ENCODE results near the gene FNDC3B.
A peak's percentile ranks its signal among the peaks of the same experiment; 100 is the strongest.

The FNDC3B gene

GRCh38 chr3:172330413-172330812 is 291.0 kb downstream of the FNDC3B start:
- peaks cover 0 to 44% of the 10 kb centered on the region in 2 experiments; a peak in 2 of 3 replicates for H3K36me3 ChIP-seq (ENCODE audit: control insufficient read depth in 2 of 2, insufficient read depth in 1 of 2, low read length in 2 of 2)
- CTCF ChIA-PET, result interaction anchor here (1.0 to 2.9 kb wide), 3 partner anchors 11 to 131 kb away, joined by 3 to 30 read pairs (median 13); no protein-coding TSS in a partner anchor
- H3K9me3 ChIP-seq (ENCODE audit: control insufficient read depth, insufficient read depth, low read depth, low read length), result no peaks in the 10 kb centered on the region
- TF ChIP-seq ZNF501 (tag by site-specific recombination; IDR thresholded peaks at IDR 0.05) (no peak), ZNF112 (tag by site-specific recombination; IDR thresholded peaks at IDR 0.05) (no peak), ZNF140 (tag by site-specific recombination; IDR thresholded peaks at IDR 0.05) (no peak), ZNF133 (tag by site-specific recombination; IDR thresholded peaks at IDR 0.05) (no peak), PATZ1 (tag by site-specific recombination; IDR thresholded peaks at IDR 0.05) (no peak), ZNF302 (tag by site-specific recombination; IDR thresholded peaks at IDR 0.05; ENCODE audit: low read depth) (no peak), ZBTB8A (tag by site-specific recombination; IDR thresholded peaks at IDR 0.05) (no peak), ZNF211 (tag by site-specific recombination; IDR thresholded peaks at IDR 0.05; ENCODE audit: low read depth) (no peak), ZNF837 (tag by site-specific recombination; IDR thresholded peaks at IDR 0.05) (no peak), ZNF843 (tag by site-specific recombination; IDR thresholded peaks at IDR 0.05) (no peak), ZNF624 (tag by site-specific recombination; IDR thresholded peaks at IDR 0.05) (no peak), ZNF214 (tag by site-specific recombination; IDR thresholded peaks at IDR 0.05; ENCODE audit: borderline replicate concordance) (no peak)
- H3K27ac ChIP-seq (ENCODE audit: extremely low read depth, low read depth, low read length), result no peak overlapping the region
- H3K4me3 ChIP-seq (ENCODE audit: low read depth, low read length), result no peak overlapping the region
- POLR2A ChIA-PET, result no interaction called here
- H3K4me1 ChIP-seq (ENCODE audit: control insufficient read depth, insufficient read depth, low read length), result no peaks in the 10 kb centered on the region

GRCh38 chr3:172332256-172333041 is 293.1 kb downstream of the FNDC3B start:
- Histone ChIP-seq H3K27ac (ENCODE audit: extremely low read depth, low read depth, low read length) (no peak overlapping the region), H3K36me3 (ENCODE audit: control insufficient read depth in 2 of 2, insufficient read depth in 1 of 2, low read length in 2 of 2) (peaks cover 0 to 50% of the 10 kb centered on the region in 2 experiments; a peak in 2 of 3 replicates), H3K4me1 (ENCODE audit: control insufficient read depth, insufficient read depth, low read length) (no peaks in the 10 kb centered on the region), H3K9me3 (ENCODE audit: control insufficient read depth, insufficient read depth, low read depth, low read length) (no peaks in the 10 kb centered on the region), H3K4me3 (ENCODE audit: low read depth, low read length) (no peak overlapping the region)
- ChIA-PET POLR2A (no interaction called here), CTCF (interaction anchor here (0.6 to 2.9 kb wide), 38 partner anchors 8 to 1289 kb away, joined by 3 to 30 read pairs (median 4); no protein-coding TSS in a partner anchor)
- TF ChIP-seq ZNF2 (tag by site-specific recombination; IDR thresholded peaks at IDR 0.05) (0 out of 2 replicates have a peak, but pooled peaks have one; percentile 19), ZNF660 (tag by site-specific recombination; IDR thresholded peaks at IDR 0.05) (peak; percentile 51; the same call in 1 of the 2 replicates), IKZF3 (tag by site-specific recombination; IDR thresholded peaks at IDR 0.05) (peak; percentile 27; the same call in 1 of the 2 replicates), CTCF (tag by site-specific recombination; IDR thresholded peaks at IDR 0.05) (peak; percentile 32; the same call in 1 of the 2 replicates), TRIM28 (IDR thresholded peaks at IDR 0.05; ENCODE audit: borderline replicate concordance, low read length) (0 out of 2 replicates have a peak, but pooled peaks have one; percentile 16), GFI1B (tag by site-specific recombination; IDR thresholded peaks at IDR 0.05) (no peak), REST (tag by site-specific recombination; IDR thresholded peaks at IDR 0.05) (no peak), ZSCAN30 (tag by site-specific recombination; IDR thresholded peaks at IDR 0.05) (peak; percentile 42; the same call in 1 of the 2 replicates)
